ENCODE results near the gene E2F1. TPM values are rescaled to one million over a fixed set of nuclear protein-coding genes. Genes with fewer than 3 reads are reported as not detected.

The E2F1 gene, protein sequence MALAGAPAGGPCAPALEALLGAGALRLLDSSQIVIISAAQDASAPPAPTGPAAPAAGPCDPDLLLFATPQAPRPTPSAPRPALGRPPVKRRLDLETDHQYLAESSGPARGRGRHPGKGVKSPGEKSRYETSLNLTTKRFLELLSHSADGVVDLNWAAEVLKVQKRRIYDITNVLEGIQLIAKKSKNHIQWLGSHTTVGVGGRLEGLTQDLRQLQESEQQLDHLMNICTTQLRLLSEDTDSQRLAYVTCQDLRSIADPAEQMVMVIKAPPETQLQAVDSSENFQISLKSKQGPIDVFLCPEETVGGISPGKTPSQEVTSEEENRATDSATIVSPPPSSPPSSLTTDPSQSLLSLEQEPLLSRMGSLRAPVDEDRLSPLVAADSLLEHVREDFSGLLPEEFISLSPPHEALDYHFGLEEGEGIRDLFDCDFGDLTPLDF
- total RNA-seq (2014; rRNA removed; shearing (Covaris generic)) = 15.1 and 17.0 TPM in 2 replicates

DNA sequence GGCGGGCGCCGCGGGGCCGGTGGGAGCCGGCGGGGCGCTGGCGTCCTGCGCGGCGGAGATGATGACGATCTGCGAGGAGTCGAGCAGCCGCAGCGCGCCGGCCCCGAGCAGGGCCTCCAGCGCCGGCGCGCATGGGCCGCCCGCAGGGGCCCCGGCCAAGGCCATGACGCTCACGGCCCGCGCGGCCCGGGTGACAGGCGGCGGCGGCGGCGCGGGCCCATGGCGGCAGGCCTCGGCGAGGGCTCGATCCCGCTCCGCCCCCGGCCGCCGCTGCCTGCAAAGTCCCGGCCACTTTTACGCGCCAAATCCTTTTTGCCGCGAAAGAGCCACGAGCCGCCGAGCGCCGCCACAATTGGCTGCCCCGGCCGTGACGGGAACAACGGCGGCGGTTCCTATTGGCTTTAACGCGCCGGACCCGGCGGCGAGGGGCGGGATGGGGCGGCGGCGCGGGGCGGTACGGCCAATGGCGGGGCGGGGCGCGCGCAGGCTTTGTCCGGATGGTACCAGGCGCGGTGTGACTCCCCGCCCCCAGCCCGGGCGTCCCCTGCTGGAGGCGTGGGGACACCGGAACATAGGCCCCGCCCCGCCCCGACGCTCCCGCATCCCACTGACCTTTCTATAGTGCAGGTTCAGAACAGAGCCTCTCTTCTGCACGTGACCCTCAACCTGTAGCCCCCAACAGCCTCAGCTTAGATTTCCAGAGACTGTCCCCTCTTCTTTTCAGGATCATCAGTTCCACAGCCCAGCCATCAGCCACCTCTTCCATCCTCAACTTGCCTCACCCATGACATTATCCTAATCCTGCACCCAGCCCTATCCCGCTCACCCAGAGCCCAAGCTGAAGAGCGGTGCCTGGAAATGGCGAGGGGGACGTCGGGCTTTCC lies at the start of gene E2F1:
Gene E2F1 (minus strand): TSS at position 286 of the 884 bp plus-strand sequence. CDS start 121 bp downstream, at position 165.
- DNase-seq (ENCODE audit: low spot score) = peak; percentile 86

DNA sequence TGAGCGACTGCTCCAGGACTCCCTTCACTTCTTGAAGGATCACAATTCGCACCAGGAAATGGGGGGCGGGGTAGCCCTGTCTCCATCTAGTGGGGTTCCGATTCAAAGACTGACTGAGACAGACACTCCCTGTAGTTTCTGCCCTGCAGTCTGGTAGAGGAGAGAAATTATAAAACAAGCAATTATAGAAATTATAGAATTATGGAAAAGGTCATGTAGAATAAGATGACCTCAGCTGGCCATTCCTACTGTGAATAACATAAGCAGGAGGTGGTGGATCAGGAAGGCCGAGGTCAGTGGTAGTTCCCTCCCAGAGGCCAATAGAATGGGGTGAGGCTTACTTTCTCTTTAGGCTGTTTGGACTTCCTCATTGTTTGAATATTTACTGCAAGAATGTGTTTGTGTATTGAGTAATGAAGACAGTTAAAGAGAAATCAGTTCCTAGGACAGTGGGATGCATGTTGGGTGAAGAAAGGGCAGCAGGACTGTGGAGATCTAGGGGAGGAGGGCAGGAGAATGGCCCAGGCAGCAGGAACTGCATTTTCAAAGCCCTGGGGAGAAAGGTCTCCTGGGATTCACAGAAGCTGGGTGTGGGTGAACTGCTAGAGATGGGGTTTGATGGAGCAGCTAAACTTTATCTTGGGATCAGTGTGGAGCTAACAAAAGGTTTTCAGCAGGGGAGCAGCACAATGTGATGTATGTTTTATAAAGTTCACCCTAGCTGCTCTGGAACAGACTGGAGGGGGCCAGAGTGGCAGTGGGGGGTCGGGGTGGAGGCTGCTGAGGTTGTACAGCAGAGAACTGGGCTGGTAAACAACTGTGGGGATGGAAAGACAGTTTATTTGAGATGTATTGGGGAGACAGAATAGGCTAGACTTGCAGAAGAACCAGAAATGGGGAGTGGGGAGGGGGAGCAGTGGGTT lies 47.7 kb upstream of the E2F1 start:
- DNase-seq (ENCODE audit: low spot score) = peak; percentile 23

DNA sequence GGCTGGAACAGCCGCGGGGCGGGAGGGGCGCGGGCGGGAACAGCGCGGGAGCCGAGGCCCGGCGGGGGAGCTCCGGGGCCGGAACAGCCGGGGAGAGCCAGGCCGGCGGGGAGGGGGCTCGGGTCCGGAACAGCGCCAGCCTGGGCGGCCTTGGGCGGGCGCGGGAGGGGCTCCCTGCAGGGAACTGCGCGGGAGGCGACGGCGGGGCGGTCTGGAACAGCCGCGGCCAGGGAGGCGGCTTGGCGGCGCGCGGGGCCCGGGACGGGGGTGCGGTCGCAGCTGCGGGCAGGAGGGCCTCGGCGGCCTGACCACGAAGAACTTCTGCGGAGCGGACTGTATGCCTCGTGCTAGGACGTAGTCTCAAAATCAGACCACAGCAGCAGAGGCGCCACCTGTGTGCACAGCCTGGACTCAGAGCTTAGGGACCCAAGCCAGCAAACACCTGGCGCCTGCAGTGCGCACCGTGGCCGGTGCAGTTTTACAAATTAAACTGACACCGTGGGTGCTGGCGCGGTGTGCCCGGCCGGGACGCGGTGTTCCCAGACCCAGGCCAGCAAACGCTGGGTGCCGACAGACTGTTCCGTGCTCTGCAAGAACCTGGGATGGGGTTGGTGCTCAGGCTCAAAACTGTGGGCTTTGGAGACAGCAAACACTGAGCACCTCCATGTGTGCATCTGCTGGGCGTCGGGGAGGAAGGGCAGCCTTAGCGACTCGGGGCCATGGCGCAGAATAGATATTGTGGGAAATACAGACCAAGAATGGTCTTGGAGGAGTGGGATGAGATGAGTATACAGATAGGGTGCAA lies 46.2 kb upstream of the E2F1 start:
- peak; percentile 45 for DNase-seq (ENCODE audit: low spot score)

DNA sequence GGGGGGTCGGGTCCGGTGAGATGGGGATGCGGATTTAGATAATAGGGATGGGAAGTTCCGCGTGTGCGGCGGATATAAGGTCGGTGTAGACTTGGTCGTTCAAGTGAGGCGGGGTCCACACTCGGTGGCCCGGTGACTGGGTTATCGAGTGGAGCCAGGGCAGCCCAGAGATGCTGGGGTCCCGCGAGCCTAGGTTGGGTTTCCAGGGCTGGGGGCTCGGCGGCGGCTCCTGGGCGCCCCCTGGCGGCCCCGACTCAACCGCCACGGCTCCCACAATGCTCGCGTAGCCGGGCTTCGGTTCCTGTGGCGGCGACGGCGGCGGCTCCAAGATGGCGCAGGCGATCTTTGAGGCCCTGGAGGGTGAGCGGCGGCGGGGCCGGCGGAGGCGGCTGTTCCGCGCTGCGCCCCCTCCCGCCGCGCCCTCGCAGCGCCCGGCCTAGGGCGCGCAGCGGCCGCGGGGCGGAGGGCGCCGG lies 45.5 kb upstream of the E2F1 start, which contains the start of gene ZNF341:
Gene ZNF341 (plus strand): TSS at position 304 of the 473 bp plus-strand sequence. CDS start 26 bp downstream, at position 330.
- DNase-seq (ENCODE audit: low spot score) = peak; percentile 74

DNA sequence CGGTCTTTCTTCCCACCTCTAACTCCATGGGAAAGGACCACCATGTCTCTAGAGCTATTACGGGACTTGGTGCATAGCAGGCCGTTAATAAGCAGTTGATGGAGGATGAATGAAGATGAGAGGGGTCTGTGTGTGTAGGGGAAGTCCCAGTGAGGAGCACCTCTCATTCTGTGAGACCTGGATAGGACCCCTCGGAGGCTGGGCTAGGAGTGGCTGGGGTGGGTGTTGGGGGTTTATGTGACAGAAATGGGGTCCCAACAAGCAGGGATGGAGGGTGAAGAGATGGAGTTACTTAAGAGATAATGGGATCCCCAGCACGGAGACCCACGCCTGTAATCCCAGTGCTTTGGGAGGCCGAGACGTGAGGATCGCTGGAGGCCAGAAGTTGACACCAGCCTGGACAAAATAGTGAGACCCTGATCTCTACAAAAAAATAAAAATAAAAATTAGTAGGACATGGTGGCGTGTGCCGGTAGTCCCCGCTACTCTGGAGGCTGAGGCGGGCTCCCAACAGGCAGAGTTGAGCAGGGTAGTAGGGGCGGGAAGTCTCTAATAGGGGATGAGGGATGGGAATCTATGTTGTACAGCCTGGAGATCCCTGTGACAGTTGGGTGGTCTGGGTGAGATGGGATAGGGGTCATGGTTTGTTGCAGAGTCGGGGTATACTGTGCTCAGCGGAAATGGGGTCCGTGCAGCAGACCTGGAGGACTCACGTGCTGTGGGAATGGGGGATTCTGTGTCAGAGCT lies 44.9 kb upstream of the E2F1 start:
- DNase-seq (ENCODE audit: low spot score) = no peak

DNA sequence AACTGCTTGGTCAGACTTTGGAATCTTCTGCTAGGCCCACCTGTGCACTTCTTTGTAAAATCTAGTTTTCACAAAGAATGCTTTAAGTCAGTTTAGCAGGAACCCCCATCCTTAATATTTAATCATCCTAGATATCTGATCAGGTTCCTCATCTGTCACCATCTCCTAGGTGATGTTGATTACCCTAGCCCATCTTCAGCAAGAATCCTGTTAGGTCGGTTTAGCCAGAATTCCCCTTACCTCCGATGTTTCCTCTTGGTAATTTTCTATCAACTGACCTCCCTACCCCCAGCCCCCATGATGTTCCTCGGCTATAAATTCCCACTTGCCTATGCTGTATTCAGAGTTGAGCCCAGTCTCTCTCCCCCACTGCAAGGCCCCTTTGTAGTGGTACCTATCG lies 42.9 kb upstream of the E2F1 start:
- no peak for DNase-seq (ENCODE audit: low spot score)

DNA sequence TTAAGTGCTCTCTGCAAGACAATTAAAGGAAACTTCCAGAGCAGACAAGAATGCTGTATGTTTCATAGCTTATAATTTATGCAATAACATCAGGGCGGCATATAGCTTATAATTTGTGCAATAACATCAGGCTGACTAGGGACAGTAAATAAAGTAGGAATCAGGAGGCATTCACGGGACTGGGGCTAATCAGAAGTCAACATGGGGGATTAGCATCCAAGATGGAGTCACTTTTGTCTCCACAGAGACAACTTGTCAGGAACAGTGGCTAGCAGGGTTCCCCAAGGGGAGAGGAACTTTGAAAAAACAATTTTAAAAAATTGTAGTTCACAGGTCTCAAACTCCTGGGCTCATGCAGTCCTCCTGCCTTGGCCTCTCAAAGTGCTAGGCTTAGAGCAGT lies 42.3 kb upstream of the E2F1 start:
- DNase-seq (ENCODE audit: low spot score) = no peak

DNA sequence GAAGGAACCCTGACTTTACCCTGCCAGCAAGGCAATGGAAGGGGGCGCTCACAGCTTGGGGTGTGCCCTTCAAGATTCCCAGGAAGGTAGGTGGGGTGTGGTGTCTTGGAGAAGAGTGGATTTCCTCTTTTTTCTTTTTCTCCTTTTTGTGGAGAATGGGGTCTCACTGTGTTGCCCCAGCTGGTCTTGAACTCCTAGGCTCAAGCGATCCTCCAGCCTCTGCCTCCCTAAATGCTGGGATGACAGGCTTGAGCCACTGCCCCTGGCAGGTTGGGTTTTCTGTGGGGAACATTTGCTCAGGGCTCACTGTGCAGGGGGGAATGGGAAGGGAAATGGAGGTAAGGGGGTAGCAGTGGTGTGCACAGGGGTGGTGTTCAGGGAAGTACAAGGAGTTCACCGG lies 41.6 kb upstream of the E2F1 start:
- no peak for DNase-seq (ENCODE audit: low spot score)

DNA sequence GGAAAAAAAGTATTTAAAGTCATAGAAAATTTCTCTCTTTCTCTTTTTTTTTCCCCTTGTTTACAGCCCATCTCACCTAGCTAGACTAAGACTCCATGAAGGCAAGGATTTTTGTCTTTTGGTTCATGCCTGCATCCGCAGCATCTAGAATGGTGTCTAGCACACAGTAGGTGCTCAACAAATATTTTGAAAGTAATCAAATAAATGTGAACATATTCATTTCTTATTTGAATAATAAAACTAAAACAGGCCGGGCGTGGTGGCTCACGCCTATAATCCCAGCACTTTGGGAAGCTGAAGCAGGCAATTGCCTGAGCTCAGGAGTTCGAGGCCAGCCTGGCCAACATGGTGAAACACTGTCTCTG lies 40.9 kb upstream of the E2F1 start:
- no peak for DNase-seq (ENCODE audit: low spot score)

DNA sequence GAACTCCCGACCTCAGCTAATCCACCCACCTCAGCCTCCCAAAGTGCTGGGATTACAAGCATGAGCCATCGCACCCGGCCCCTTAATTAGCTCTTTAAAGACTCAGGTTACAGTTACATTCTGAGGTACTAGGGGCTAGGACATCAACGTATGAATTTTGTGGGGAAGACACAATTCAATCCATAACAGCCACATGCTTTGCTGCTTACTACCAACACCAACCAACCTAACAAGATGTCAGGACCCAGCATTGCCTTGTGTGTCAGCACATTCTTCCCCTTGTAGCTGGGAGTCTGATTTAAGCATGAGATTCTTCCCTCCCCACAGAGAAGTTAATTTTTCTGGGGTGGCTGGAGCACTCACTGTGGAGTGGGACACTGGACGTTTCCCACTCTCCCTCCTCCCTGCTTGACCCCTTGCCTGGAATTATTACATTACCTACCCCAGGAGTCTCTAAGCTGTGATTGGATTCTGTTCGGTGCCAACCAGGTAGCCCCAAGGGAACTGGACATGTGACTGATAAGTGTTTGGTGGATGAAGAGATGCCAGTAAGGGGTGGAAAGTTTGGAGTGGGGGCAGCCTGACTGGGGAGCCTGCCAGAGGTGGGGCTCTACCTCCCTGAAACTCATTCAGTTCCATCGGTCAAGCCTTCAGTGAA lies 39.6 kb upstream of the E2F1 start:
- no peak for DNase-seq (ENCODE audit: low spot score)

DNA sequence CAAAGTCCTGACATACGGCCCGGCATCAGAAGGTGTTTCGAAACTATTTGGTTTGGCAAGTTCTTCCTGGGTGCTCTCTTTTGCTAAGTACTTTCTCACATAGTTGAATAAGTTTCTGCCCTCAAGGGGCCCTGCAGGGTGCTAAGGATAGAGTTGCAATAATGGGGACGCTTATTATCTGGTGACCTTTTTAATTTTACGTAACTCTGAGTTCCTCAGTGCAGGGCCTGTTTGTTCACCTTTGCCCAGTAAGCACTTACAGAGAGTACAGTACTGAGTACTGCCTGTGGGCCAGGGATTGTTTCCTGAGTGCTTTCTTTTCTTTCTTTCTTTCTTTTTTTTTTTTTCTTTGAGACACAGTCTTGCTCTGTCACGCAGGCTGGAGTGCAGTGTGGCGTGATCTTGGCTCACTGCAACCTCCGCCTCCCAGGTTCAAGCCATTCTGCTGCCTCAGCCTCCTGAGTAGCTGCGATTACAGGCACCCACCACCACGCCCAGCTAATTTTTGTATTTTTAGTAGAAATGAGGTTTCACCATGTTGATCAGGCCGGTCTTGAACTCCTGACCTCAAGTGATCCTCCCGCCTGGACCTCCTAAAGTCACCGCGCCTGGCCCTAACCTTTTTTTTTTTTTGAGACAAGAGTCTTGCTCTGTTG lies 38.4 kb upstream of the E2F1 start:
- DNase-seq (ENCODE audit: low spot score) = no peak

DNA sequence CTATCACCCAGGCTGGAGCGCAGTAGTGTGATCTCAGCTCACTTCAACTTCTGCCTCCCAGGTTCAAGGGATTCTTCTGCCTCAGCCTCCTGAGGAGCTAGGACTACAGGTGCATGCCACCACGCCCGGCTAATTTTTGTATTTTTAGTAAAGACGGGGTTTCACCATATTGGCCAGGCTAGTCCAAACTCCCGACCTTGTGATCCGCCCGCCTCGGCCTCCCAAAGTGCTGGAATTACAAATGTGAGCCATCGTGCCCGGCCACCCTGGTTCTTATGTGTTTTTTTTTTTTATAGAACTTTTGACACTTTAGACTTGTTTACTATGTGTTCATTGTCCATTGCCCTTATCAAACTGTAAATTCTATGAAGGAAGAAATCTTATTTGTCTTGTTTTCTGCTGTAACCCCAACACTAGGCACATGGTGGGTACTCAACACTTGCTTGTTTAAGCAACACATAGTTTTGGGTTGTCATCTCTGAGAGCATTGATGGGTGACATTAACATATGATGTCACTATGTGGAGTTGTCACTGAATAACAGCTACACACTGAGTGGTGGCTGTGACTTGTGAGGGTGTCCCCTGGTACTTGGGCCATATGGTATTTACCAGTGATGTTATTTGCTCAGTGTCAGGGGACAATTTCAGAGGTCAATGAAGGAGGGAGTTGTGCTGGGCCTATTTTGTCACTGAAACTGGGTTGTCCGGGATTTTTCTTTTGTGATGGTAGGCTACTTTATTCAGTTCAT lies 35.4 kb upstream of the E2F1 start:
- DNase-seq (ENCODE audit: low spot score) = no peak

DNA sequence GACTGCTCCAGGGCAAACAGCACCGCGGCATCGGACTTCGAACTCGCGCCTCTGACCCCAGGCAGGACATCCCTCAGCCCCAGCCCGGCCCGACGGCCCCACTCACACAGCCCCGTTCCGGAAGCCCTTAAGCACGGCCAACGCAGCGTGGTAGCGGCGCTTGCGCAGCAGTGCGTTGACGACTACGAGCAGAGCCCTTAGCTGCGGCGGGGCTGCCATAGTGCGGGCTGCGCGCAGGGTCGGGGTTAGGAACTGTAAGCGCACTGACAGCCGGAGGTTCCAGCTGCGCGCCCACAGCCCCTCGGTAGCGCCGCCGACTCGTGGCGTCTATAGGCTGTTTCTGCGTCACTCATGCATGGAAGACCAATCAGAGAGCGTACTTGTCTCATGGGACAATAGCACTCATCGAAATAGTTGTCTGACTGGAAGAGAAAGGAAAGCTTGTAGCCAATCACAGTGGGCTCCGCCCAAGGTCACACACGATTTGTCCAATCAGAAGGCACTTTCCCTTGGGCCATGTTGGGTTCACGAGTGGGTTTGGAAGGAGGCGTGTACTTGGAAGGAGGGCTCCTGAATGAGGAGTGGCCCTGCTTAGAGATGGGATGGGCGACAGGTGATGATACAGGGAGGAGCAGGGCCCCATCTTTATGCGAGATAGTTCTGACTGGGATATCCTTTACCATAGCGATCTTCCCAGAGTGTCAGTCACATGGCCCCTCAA lies 34.0 kb upstream of the E2F1 start, which contains the start of gene PXMP4:
Gene PXMP4 (minus strand): TSS at position 322 of the 721 bp plus-strand sequence. CDS start 103 bp downstream, at position 219.
- DNase-seq (ENCODE audit: low spot score) = peak; percentile 93

DNA sequence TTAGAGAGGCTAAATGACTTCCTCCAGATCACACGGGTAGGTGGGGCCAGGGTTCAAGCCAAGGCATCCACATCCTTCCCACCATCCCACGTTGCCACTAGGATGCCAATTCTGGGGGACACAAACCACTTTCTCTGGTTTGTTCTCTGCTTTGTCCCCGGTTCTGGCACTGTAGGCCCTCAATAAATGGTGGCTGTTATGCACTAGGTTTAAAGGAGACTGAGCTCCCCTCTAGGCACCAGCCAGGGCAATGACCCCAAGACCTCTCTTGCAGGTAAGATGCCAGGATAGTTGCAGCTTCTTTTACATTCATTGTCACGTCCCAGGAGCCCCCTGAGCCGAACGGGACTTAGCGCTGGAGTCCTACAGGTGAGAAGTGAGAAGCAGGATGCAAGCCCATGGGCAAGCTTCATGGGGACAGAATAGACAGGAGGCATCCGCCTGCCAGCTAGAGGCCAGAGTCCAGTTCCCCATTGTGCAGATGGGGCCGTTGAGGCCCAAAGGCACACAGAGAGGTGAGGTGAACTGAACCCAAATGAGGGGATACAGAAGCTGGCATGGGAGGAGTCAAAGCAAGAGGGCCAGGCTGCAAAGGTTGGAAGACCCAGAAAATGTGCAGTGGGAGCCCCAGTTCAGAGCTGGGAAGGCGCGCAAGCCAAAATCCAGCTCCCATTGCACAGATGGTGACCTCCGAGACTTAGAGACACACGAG lies 33.2 kb upstream of the E2F1 start:
- DNase-seq (ENCODE audit: low spot score) = no peak

DNA sequence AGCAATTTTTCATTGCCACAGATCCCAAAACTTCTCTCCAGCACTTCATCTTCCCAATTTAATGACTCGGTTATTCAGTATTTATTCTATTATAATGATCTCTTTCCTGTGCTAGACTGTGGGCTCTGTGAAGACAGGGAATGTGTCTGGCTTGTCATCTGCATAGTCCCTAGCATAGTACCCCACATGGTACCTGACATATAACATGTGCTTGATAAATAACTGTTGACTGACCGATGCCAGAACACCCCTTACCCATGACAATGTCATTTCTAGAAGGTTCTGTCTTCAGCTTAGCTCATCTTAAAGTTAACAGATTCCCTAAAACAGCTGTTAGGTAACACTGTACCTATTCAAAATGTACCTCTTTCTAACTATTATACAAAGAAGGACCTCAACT lies 30.3 kb upstream of the E2F1 start:
- no peak for DNase-seq (ENCODE audit: low spot score)

DNA sequence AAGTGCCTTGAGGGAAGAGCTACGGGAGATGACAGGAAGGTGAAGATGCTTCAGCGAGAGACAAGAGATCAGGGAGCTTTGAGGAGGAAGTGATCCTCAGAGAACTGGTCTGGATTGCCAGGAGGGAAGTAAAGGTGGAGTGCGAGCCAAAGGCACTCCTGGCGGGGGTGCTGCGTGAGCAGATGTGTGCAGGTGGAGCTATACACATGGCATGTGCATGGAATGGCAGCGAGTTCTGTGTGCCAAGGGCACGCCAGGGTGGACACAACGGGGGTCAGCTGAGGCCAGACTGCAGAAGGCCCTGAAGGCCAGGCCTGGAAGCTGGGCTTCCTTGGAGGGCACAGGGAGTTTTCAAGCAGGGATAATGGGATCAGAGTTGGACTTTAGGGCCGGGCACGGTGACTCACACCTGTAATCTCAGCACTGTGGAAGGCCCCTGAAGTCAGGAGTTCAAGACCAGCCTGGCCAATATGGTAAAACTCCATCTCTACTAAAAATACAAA lies 27.7 kb upstream of the E2F1 start:
- no peak for DNase-seq (ENCODE audit: low spot score)

DNA sequence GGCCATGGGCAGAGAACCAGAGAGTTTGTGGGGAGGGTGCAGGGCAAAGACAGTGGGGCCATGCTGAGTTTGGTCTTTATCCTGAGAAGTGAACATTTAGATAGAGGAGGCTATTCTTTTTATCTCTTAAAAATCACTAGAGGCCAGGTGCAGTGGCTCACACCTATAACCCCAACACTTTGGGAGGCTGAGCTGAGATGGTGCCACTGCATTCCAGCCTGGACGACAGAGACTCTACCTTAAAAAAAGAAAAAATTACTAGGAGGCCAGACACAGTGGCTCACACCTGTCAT lies 25.2 kb upstream of the E2F1 start:
- no peak for DNase-seq (ENCODE audit: low spot score)

Measured in H4 (cell line).